Measurements from ENCODE around the gene CHAF1A.

CHAF1A gene

DNA sequence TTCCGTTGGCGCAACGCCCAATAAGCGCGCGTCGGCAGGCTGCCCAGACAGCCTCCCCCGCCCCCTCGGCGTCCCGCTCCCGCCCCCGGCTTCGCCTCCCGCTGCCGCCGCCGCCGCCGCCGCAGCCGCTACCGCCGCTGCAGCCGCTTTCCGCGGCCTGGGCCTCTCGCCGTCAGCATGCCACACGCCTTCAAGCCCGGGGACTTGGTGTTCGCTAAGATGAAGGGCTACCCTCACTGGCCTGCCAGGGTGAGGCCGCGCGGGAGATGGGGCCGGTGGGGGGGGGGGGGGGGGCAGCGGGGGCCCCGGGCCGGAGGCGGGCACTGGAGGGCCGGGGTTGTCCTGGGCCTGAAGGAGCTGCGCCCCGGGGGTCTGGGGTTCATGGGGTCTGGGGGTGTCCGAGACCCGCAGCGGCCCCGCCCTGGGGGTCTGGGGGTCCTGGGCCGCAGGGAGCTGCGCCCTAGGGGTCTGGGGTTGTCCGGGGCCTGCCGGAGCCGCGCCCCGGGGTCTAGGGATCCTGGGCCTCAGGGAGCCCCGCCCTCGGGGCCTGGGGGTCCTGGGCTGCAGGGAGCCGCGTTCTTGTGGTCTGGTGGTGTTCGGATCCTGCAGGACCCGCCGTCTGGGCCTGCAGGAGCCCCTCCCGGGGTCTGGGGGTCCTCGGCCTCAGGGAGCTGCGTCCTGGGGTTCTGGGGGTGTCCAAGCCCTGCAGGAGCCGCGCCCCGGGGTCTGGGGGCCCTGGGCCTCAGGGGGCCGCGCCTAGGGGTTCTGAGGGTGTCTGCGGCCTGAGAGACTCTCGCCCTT, 69.9 kb downstream of the CHAF1A start, which contains the start of gene HDGFL2:
Gene HDGFL2 (plus strand): TSS at position 124 of the 801 bp plus-strand sequence. CDS start 54 bp downstream, at position 178.
- no peak for TF ChIP-seq GATA2 (IDR thresholded peaks at IDR 0.05; ENCODE audit: low read depth, low read length)
- TF ChIP-seq GATA3 (IDR thresholded peaks at IDR 0.05; ENCODE audit: low read depth, low read length): no peak

DNA sequence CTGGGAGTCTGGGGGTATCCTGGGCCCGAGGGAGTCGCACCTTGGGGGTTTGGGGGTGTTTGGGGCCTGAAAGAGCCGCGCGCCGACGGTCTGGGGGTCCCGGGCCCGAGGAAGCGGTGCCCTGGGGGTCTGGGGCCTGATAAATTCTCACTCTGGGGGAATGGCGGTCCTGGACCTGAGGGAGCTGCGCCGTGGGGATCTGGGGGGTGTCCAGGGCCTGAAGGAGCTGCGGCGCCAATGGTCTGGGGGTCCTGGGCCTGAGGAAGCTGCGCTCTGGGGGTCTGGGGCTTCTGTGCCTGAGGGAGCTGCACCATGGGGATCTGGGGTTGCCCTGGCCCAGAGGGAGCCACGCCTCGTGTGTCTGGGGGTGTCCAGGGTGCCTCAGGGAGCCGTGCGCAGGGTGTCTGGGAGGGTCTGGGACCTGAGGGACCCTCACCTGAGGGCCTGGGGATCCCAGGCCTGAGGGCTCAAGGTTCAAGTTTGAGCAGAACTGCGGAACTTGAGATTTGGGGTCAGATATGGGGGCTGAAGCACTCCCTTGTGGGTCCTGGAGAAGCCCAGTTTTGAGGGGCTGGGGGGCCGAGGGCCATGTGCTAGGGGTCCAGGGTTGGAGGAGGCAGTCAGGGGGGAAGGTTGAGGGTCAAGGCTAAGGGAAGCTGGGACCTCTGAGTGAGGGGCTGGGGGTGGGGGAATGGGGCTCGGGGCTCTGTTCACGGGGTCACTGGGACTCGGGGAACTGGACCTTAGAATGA, 70.7 kb downstream of the CHAF1A start:
- TF ChIP-seq GATA2 (IDR thresholded peaks at IDR 0.05; ENCODE audit: low read depth, low read length): no peak

DNA sequence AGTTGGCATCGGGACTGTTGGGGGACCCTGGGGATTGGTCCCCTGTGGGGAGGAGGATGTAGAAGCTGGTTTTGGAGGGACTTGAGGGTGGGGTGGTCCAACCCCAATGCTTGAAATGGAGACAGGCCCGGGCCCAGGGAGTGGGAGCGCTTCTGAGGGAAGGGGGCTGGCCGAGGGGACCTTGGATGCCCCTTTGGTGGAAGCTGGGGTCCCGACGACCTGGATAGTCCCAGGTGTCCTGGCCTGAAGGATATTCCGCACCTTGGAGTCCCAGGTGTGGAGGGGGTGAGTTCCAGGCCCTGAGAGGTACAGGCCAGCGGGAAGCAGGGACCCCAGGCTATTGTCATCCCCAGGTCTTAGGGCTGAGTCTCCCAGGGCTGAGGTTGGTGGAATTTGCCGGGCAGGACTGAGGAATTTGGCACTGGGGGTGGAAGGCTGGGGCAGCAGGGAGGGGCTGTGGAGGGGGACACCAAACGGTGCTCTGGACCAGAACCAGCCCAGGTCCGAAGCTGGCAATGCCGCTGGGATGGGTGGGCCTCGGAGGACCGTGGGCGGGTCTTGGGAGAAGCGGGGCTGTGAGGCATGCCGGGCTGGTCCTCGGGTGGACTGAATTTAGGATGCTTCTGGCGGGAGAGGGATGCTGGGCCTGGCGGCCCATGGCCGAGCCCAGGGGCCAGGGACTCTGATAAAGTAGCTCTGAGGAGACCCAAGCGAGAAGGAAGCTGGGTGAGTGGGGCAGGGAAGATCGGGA, 71.5 kb downstream of the CHAF1A start:
- TF ChIP-seq GATA3 (IDR thresholded peaks at IDR 0.05; ENCODE audit: low read depth, low read length) (no peak), GATA2 (IDR thresholded peaks at IDR 0.05; ENCODE audit: low read depth, low read length) (no peak)

DNA sequence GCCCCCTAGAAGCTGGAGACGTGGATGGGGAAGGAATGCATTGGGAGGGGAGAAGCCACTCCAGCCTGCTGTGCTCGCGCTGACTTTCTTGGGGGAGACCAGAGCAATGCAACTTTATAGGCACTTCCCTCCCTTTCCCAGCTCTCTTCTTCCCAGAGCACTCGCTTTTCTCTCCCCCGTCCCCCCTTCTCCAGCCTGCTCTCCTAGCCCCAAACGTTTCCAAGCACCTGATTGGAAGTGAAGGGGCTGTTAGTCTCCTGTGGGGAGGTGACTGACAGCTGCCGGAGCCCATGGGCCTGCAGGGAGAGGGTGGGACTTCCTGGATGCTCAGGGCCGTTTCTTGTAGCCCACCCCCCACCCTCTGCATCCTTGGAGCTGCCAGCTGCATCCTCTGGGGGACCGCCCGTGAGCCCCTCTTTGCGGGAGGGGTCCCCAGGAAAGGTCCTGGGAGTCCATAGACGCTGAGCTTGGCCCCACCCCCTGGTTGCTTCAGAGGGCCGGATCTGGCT, 72.1 kb downstream of the CHAF1A start:
- TF ChIP-seq GATA3 (IDR thresholded peaks at IDR 0.05; ENCODE audit: low read depth, low read length) (no peak), GATA2 (IDR thresholded peaks at IDR 0.05; ENCODE audit: low read depth, low read length) (no peak)

DNA sequence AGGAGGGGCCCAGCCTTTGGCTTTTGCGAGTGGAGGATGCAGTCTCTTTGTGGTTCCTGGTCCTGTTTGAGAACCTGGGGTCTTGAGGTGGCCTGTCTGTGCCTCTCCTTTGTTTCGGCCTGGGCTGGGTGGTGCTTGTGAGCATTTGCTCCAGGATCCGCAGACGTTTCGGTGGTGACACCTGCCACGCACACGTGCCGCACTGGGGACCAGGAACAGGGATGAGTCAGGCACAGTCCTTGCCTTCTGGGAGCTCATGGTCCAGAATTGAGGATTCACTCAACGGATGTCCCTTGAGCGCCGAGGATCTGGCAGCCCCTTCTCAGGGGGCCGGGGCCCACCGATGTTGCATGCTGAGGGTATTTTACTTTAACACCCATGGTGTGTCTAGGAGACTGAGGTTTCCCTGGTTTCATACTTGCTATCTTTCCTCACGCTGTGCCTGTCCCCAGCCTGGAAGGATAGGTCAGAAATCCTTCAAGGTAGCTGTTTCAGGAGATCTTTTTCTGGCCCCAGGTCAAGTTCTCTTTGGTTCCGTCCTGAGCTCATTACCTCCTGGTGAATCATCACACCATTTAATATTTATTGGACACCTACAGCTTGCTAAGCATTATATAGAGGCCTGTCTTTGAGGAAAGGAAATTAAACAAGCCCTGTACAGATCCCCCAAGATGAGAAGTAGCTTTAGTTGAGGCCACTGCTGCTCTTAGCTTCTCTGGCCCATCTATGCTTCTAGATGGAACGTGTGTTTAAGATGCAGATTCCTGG, 74.8 kb downstream of the CHAF1A start:
- no peak for TF ChIP-seq GATA3 (IDR thresholded peaks at IDR 0.05; ENCODE audit: low read depth, low read length)
- no peak for TF ChIP-seq GATA2 (IDR thresholded peaks at IDR 0.05; ENCODE audit: low read depth, low read length)

DNA sequence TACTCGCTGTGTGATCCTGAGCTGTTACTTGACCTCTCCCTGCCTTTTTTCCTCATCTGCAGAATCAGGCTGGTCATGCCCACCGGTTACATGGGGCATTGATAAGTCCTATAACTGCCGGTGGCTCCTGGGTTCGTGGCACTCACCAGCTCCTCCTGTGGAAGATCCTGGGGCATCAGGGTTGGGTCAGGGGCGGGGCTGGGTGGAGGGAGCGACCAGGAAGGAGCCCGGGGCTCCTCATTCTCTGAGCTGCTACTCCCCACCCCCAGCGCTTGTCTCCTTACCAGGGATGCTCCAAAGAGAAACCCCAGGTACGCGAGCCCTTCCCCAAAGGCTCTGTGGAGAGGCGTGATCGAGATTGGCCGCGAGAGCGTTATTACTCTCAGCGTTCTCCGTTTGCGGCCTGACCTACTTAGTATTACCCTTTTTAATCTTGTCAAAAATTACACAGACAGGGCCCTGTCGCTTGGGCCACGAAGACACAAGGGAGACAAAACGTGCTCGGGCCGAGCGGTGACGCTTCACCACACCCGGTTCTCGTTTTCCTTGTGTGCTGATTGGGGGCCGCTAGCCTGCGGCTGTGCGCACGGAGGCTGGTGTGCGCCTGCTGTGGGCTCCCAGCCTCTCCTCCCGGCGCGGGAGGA, 80.4 kb downstream of the CHAF1A start:
- no peak for TF ChIP-seq GATA3 (IDR thresholded peaks at IDR 0.05; ENCODE audit: low read depth, low read length)
- no peak for TF ChIP-seq GATA2 (IDR thresholded peaks at IDR 0.05; ENCODE audit: low read depth, low read length)

DNA sequence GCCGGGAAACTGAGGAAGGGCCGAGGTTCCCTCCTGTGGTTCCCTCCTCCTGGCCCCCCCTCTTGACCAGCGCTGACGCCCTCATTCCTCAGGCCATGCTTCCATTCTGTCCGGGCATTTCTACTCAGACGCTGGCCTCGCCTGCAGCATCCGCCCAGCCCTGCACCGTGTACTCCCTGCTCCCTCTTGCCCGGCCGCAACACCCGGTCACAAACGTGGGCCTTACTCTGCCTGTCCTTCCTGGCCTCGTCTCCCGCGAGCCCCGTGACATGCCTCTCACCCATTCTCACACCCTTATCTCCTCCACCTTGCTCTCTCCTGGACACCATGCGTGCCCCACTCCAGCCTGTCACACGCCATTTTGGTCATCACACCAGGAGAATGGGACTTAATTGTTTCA, 80.9 kb downstream of the CHAF1A start:
- TF ChIP-seq GATA3 (IDR thresholded peaks at IDR 0.05; ENCODE audit: low read depth, low read length) (no peak), GATA2 (IDR thresholded peaks at IDR 0.05; ENCODE audit: low read depth, low read length) (no peak)

DNA sequence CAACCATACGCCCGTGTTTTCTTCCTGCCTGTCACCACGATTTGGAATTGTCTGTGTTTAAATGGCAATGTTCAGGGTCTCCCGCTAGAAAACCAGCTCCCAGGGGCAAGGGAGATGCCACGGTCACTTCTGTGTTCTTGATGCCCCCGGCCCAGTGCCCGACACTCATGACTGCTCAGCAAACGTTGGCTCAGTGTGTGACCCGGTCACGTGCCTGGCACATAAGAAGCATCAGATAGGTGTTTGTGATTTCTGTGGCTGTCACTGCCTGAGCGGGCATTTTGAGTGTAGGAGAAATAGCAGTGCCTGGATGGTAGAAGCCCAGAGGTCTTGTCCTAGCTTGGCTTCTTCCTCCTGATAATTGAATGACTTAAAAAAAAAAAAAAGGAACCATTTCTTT, 85.1 kb downstream of the CHAF1A start:
- TF ChIP-seq GATA3 (IDR thresholded peaks at IDR 0.05; ENCODE audit: low read depth, low read length) (no peak), GATA2 (IDR thresholded peaks at IDR 0.05; ENCODE audit: low read depth, low read length) (no peak)

DNA sequence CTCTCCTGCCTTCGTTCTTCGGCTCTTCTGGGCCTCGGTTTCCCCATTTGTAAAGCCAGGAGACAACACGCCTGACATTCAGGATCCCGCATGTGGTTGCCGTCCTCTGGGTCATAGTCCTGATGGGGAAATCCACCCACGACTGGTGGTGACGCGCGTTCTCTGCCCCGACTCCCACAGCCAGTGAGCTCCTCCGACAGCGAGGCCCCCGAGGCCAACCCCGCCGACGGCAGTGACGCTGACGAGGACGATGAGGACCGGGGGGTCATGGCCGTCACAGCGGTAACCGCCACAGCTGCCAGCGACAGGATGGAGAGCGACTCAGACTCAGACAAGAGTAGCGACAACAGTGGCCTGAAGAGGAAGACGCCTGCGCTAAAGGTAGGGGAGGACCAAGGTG, 86.1 kb downstream of the CHAF1A start:
- TF ChIP-seq GATA2 (IDR thresholded peaks at IDR 0.05; ENCODE audit: low read depth, low read length): no peak

DNA sequence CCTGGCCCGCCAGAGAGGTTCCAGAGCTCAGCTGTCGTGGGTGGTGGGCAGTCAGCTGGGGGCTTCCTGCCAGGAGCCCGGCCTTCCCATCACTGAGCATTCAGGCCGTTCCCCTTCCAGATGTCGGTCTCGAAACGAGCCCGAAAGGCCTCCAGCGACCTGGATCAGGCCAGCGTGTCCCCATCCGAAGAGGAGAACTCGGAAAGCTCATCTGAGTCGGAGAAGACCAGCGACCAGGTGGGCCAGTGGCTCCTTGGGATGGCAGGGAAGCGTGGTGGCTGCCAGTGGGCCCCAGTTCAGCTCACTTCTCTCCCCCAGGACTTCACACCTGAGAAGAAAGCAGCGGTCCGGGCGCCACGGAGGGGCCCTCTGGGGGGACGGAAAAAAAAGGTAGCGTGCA, 89.0 kb downstream of the CHAF1A start:
- TF ChIP-seq GATA2 (IDR thresholded peaks at IDR 0.05; ENCODE audit: low read depth, low read length): no peak
- TF ChIP-seq GATA3 (IDR thresholded peaks at IDR 0.05; ENCODE audit: low read depth, low read length): no peak

DNA sequence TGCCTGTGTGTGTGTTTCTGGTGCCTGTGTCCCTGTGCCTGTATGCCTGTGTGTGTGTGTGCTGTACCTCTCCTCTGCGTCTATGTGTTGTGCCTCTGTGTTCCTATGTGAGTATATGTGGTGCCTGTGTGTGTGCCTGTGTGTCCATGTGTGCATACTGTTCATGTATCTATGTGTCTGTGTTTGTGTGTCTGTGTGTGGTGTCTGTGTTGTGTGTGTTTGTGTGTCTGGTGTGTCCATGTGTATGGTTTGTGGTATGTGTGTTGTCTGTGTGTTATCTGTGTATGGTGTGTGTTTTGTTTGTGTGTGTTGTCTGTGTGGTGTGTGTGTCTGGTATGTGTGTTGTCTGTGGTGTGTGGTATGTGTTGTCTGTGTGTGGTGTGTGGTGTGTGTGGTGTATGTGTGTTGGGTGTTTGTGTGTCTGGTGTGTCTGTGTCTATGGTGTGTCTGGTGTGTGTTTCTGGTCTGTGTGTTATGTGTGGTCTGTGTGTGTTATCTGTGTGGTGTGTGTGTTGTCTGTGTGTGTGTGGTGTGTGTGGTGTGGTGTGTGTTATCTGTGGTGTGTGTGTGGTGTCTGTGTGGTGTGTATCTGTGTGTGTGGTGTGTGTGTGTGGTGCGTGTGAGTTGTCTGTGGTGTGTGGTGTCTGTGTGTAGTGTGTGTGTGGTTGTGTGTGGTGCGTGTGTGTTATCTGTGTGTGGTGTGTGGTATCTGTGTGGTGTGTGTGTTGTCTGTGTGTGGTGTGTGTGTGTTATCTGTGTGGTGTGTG, 90.1 kb downstream of the CHAF1A start:
- TF ChIP-seq GATA3 (IDR thresholded peaks at IDR 0.05; ENCODE audit: low read depth, low read length) (no peak), GATA2 (IDR thresholded peaks at IDR 0.05; ENCODE audit: low read depth, low read length) (no peak)
